ENCODE data around the gene TRPC6. TPM values are rescaled to one million over a fixed set of nuclear protein-coding genes. Genes with fewer than 3 reads are reported as not detected.

The TRPC6 gene
- total RNA-seq, 1 experiment from 2014 or later = 1.3 TPM

DNA sequence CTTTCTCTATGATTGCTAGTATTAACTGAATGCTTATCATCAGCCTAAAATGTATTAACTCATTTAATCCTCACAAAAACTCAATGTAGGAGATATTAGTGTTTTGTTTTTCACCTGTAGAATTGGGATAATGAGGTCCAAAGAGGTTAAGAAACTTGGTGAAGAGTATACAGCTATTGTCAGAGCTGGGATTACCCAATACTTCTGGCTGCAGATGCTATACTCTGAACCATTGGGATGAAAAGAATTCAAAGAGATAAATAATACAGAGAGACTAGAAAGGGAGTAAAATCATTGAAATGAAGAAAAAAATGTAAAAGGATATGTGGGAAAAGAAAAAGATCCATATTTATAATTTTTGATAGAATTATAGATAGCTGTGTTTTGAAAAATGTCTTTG, 137.1 kb downstream of the TRPC6 start (continued):
- TF ChIP-seq KAT7 (CRISPR knock-in tag; IDR thresholded peaks at IDR 0.05; ENCODE audit: borderline replicate concordance) (no peak), SMAD4 (CRISPR knock-in tag; IDR thresholded peaks at IDR 0.05) (no peak), ZNF281 (CRISPR knock-in tag; IDR thresholded peaks at IDR 0.05) (no peak), MLX (CRISPR knock-in tag; IDR thresholded peaks at IDR 0.05) (no peak), ZNF671 (CRISPR knock-in tag; IDR thresholded peaks at IDR 0.05) (no peak), NR3C1 (CRISPR knock-in tag; conservative IDR thresholded peaks at IDR 0.05; ENCODE audit: low read depth) (no peak), NR1H2 (CRISPR knock-in tag; IDR thresholded peaks at IDR 0.05) (no peak)
- TF ChIP-seq, protein P1, sequence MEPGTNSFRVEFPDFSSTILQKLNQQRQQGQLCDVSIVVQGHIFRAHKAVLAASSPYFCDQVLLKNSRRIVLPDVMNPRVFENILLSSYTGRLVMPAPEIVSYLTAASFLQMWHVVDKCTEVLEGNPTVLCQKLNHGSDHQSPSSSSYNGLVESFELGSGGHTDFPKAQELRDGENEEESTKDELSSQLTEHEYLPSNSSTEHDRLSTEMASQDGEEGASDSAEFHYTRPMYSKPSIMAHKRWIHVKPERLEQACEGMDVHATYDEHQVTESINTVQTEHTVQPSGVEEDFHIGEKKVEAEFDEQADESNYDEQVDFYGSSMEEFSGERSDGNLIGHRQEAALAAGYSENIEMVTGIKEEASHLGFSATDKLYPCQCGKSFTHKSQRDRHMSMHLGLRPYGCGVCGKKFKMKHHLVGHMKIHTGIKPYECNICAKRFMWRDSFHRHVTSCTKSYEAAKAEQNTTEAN (CRISPR knock-in tag; IDR thresholded peaks at IDR 0.05) = no peak
- TF ChIP-seq, protein P2, sequence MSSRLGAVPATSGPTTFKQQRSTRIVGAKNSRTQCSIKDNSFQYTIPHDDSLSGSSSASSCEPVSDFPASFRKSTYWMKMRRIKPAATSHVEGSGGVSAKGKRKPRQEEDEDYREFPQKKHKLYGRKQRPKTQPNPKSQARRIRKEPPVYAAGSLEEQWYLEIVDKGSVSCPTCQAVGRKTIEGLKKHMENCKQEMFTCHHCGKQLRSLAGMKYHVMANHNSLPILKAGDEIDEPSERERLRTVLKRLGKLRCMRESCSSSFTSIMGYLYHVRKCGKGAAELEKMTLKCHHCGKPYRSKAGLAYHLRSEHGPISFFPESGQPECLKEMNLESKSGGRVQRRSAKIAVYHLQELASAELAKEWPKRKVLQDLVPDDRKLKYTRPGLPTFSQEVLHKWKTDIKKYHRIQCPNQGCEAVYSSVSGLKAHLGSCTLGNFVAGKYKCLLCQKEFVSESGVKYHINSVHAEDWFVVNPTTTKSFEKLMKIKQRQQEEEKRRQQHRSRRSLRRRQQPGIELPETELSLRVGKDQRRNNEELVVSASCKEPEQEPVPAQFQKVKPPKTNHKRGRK (CRISPR knock-in tag; IDR thresholded peaks at IDR 0.05; ENCODE audit: borderline replicate concordance) = no peak

- Mint-ChIP-seq H3K27me3 (ENCODE audit: low read depth) (no peaks in the 10 kb centered on the region), H3K9me3 (no peaks in the 10 kb centered on the region), H3K4me1 (no peaks in the 10 kb centered on the region), H3K27ac (no peak overlapping the region), H3K4me3 (no peak overlapping the region), H3K36me3 (no peaks in the 10 kb centered on the region)
- ChIA-PET POLR2A (no interaction called here), CTCF (interaction anchor here (0.9 kb wide), 1 partner anchor 561 kb away, joined by 3 read pairs; no protein-coding TSS in a partner anchor)
- no peak for ATAC-seq
- DNase-seq (ENCODE audit: low spot score) = no peak
- no peak for TF ChIP-seq NFYB (CRISPR knock-in tag; conservative IDR thresholded peaks at IDR 0.05; ENCODE audit: low read depth)
- TF ChIP-seq FOXK1 (CRISPR knock-in tag; IDR thresholded peaks at IDR 0.05) = no peak
- TF ChIP-seq, protein P3, sequence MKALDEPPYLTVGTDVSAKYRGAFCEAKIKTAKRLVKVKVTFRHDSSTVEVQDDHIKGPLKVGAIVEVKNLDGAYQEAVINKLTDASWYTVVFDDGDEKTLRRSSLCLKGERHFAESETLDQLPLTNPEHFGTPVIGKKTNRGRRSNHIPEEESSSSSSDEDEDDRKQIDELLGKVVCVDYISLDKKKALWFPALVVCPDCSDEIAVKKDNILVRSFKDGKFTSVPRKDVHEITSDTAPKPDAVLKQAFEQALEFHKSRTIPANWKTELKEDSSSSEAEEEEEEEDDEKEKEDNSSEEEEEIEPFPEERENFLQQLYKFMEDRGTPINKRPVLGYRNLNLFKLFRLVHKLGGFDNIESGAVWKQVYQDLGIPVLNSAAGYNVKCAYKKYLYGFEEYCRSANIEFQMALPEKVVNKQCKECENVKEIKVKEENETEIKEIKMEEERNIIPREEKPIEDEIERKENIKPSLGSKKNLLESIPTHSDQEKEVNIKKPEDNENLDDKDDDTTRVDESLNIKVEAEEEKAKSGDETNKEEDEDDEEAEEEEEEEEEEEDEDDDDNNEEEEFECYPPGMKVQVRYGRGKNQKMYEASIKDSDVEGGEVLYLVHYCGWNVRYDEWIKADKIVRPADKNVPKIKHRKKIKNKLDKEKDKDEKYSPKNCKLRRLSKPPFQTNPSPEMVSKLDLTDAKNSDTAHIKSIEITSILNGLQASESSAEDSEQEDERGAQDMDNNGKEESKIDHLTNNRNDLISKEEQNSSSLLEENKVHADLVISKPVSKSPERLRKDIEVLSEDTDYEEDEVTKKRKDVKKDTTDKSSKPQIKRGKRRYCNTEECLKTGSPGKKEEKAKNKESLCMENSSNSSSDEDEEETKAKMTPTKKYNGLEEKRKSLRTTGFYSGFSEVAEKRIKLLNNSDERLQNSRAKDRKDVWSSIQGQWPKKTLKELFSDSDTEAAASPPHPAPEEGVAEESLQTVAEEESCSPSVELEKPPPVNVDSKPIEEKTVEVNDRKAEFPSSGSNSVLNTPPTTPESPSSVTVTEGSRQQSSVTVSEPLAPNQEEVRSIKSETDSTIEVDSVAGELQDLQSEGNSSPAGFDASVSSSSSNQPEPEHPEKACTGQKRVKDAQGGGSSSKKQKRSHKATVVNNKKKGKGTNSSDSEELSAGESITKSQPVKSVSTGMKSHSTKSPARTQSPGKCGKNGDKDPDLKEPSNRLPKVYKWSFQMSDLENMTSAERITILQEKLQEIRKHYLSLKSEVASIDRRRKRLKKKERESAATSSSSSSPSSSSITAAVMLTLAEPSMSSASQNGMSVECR (CRISPR knock-in tag; IDR thresholded peaks at IDR 0.05; ENCODE audit: borderline replicate concordance) = no peak
- TF ChIP-seq ZBTB21 (CRISPR knock-in tag; IDR thresholded peaks at IDR 0.05; ENCODE audit: borderline replicate concordance) = no peak
- no peak for TF ChIP-seq NR1H2 (CRISPR knock-in tag; IDR thresholded peaks at IDR 0.05)
- TF ChIP-seq, protein P4, sequence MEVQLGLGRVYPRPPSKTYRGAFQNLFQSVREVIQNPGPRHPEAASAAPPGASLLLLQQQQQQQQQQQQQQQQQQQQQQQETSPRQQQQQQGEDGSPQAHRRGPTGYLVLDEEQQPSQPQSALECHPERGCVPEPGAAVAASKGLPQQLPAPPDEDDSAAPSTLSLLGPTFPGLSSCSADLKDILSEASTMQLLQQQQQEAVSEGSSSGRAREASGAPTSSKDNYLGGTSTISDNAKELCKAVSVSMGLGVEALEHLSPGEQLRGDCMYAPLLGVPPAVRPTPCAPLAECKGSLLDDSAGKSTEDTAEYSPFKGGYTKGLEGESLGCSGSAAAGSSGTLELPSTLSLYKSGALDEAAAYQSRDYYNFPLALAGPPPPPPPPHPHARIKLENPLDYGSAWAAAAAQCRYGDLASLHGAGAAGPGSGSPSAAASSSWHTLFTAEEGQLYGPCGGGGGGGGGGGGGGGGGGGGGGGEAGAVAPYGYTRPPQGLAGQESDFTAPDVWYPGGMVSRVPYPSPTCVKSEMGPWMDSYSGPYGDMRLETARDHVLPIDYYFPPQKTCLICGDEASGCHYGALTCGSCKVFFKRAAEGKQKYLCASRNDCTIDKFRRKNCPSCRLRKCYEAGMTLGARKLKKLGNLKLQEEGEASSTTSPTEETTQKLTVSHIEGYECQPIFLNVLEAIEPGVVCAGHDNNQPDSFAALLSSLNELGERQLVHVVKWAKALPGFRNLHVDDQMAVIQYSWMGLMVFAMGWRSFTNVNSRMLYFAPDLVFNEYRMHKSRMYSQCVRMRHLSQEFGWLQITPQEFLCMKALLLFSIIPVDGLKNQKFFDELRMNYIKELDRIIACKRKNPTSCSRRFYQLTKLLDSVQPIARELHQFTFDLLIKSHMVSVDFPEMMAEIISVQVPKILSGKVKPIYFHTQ (CRISPR knock-in tag; IDR thresholded peaks at IDR 0.05) = no peak
- TF ChIP-seq, protein P5, sequence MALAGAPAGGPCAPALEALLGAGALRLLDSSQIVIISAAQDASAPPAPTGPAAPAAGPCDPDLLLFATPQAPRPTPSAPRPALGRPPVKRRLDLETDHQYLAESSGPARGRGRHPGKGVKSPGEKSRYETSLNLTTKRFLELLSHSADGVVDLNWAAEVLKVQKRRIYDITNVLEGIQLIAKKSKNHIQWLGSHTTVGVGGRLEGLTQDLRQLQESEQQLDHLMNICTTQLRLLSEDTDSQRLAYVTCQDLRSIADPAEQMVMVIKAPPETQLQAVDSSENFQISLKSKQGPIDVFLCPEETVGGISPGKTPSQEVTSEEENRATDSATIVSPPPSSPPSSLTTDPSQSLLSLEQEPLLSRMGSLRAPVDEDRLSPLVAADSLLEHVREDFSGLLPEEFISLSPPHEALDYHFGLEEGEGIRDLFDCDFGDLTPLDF (CRISPR knock-in tag; IDR thresholded peaks at IDR 0.05) = no peak
- TF ChIP-seq IRF2 (CRISPR knock-in tag; IDR thresholded peaks at IDR 0.05; ENCODE audit: borderline replicate concordance, low read depth) = no peak
- TF ChIP-seq, protein P1 (CRISPR knock-in tag; IDR thresholded peaks at IDR 0.05) = no peak
- TF ChIP-seq, protein P6, sequence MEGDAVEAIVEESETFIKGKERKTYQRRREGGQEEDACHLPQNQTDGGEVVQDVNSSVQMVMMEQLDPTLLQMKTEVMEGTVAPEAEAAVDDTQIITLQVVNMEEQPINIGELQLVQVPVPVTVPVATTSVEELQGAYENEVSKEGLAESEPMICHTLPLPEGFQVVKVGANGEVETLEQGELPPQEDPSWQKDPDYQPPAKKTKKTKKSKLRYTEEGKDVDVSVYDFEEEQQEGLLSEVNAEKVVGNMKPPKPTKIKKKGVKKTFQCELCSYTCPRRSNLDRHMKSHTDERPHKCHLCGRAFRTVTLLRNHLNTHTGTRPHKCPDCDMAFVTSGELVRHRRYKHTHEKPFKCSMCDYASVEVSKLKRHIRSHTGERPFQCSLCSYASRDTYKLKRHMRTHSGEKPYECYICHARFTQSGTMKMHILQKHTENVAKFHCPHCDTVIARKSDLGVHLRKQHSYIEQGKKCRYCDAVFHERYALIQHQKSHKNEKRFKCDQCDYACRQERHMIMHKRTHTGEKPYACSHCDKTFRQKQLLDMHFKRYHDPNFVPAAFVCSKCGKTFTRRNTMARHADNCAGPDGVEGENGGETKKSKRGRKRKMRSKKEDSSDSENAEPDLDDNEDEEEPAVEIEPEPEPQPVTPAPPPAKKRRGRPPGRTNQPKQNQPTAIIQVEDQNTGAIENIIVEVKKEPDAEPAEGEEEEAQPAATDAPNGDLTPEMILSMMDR (IDR thresholded peaks at IDR 0.05) = no peak
Measured at GRCh38 chr11:101446238-101446637, 137.6 kb downstream of the TRPC6 start.

Measured in WTC11 (cell line).